GM23338 (cell line): ENCODE data around the gene NPPA. TPM values are rescaled to one million over a fixed set of nuclear protein-coding genes. Genes with fewer than 3 reads are reported as not detected.

Experiments used
- ATAC-seq: fragments of 200-7000 bp; cut with Tn5 transposase; 3 replicates; pipeline ENCODE4 v1.9.1; 2020
- DNase-seq: peaks from one replicate; pipeline ENCODE4 v3.0.0-alpha.2; 2015; ENCODE audit warnings: low spot score
- H2AFZ ChIP-seq: fragments of 200-600 bp; sonication (generic); 2 replicates; pipeline ENCODE4 v1.8.0; 2016; ENCODE audit warnings: antibody characterized with exemption, mild to moderate bottlenecking, moderate library complexity
- H3F3A ChIP-seq: fragments of 200-600 bp; sonication (generic); replicated peaks from 2 replicates; pipeline ENCODE4 v1.8.0; 2017; ENCODE audit warnings: antibody characterized with exemption, mixed run types, low read depth
- H3K27ac ChIP-seq: fragments of 200-600 bp; sonication (generic); 2 replicates; pipeline ENCODE4 v1.6.1; 2016; ENCODE audit warnings: low read depth
- H3K27me3 ChIP-seq: fragments of 200-600 bp; sonication (generic); 2 replicates; pipeline ENCODE4 v1.8.0; 2016; ENCODE audit warnings: mild to moderate bottlenecking, mixed run types, moderate library complexity; ENCODE audit not compliant: insufficient read depth
- H3K36me3 ChIP-seq: fragments of 200-600 bp; sonication (generic); 2 replicates; pipeline ENCODE4 v1.8.0; 2016; ENCODE audit warnings: mild to moderate bottlenecking; ENCODE audit not compliant: insufficient read depth
- H3K4me1 ChIP-seq: fragments of 200-600 bp; sonication (generic); 2 replicates; pipeline ENCODE4 v1.8.0; 2016; ENCODE audit warnings: mild to moderate bottlenecking, moderate library complexity; ENCODE audit not compliant: insufficient read depth
- H3K4me2 ChIP-seq: fragments of 200-600 bp; sonication (generic); 2 replicates; pipeline ENCODE4 v1.7.1; 2017; ENCODE audit warnings: mixed run types
- H3K4me3 ChIP-seq: fragments of 200-600 bp; sonication (generic); 2 replicates; pipeline ENCODE4 v1.6.1; 2016; ENCODE audit warnings: mixed run types
- H3K79me2 ChIP-seq: fragments of 200-600 bp; sonication (generic); replicated peaks from 2 replicates; pipeline ENCODE4 v1.8.0; 2017; ENCODE audit warnings: mild to moderate bottlenecking; ENCODE audit not compliant: insufficient read depth
- H3K9me2 ChIP-seq: fragments of 200-600 bp; sonication (generic); 2 replicates; pipeline ENCODE4 v1.8.0; 2017; ENCODE audit not compliant: insufficient read depth
- H4K20me1 ChIP-seq: fragments of 200-600 bp; sonication (generic); replicated peaks from 2 replicates; pipeline ENCODE4 v1.8.0; 2017; ENCODE audit warnings: mild to moderate bottlenecking; ENCODE audit not compliant: insufficient read depth
- H3K27ac Mint-ChIP-seq: 2 replicates; pipeline ENCODE4 v1.8.0; 2020; ENCODE audit warnings: inconsistent platforms, mild to moderate bottlenecking, moderate library complexity, mixed read lengths
- H3K27me3 Mint-ChIP-seq: 3 replicates; pipeline ENCODE4 v1.8.0; 2022; ENCODE audit warnings: low read depth, mild to moderate bottlenecking, moderate library complexity, mixed read lengths, inconsistent platforms; ENCODE audit not compliant: insufficient read depth, poor library complexity
- H3K36me3 Mint-ChIP-seq: 3 replicates; pipeline ENCODE4 v1.8.0; 2021; ENCODE audit warnings: low read depth, mild to moderate bottlenecking, inconsistent platforms, moderate library complexity, mixed read lengths
- H3K4me1 Mint-ChIP-seq: 3 replicates; pipeline ENCODE4 v1.8.0; 2020; ENCODE audit warnings: mild to moderate bottlenecking, inconsistent platforms, mixed read lengths
- H3K4me3 Mint-ChIP-seq: 3 replicates; pipeline ENCODE4 v1.8.0; 2021; ENCODE audit warnings: moderate library complexity, mild to moderate bottlenecking, inconsistent platforms, mixed read lengths
- H3K9me3 Mint-ChIP-seq: 3 replicates; pipeline ENCODE4 v1.8.0; 2020; ENCODE audit warnings: moderate library complexity, mild to moderate bottlenecking, inconsistent platforms, mixed read lengths
- CREB1 ChIP-seq: fragments of 250-450 bp; sonication (Bioruptor Pico); IDR thresholded peaks from 2 replicates; pipeline ENCODE4 v1.5.0; 2020; ENCODE audit warnings: low read depth, mild to moderate bottlenecking, moderate library complexity
- CTCF ChIP-seq, 2 experiments: fragments of 200-600 bp in 1 of 2; sonication (generic) in 1 of 2; conservative IDR thresholded peaks; 2 replicates each; pipeline versions ENCODE4 v1.5.1 to v1.6.1; 2016 to 2017; ENCODE audit warnings: antibody characterized with exemption in 2 of 2, low read depth in 2 of 2, mild to moderate bottlenecking in 2 of 2, moderate library complexity in 1 of 2
- EZH2 ChIP-seq: fragments of 200-600 bp; sonication (generic); IDR thresholded peaks from one replicate; pipeline ENCODE4 v1.8.0; 2017; ENCODE audit warnings: antibody characterized with exemption, mild to moderate bottlenecking, low read depth; ENCODE audit not compliant: unreplicated experiment
- EZH2phosphoT487 ChIP-seq: fragments of 200-600 bp; sonication (generic); IDR thresholded peaks from one replicate; pipeline ENCODE4 v1.8.1; 2018; ENCODE audit warnings: antibody characterized with exemption; ENCODE audit not compliant: unreplicated experiment
- JUNB ChIP-seq: IDR thresholded peaks from one replicate; pipeline ENCODE4 v1.6.1; 2016; ENCODE audit warnings: antibody characterized with exemption; ENCODE audit not compliant: unreplicated experiment
- NANOG ChIP-seq: IDR thresholded peaks from 2 replicates; pipeline ENCODE4 v1.6.1; 2016; ENCODE audit warnings: antibody characterized with exemption, borderline replicate concordance
- POLR2AphosphoS5 ChIP-seq: IDR thresholded peaks from 2 replicates; pipeline ENCODE4 v1.6.1; 2016; ENCODE audit warnings: antibody characterized with exemption, low read depth
- REST ChIP-seq: IDR thresholded peaks from one replicate; pipeline ENCODE4 v1.6.1; 2018; ENCODE audit warnings: antibody characterized with exemption; ENCODE audit not compliant: unreplicated experiment
- STAT1 ChIP-seq: IDR thresholded peaks from one replicate; pipeline ENCODE4 v1.6.1; 2016; ENCODE audit warnings: antibody characterized with exemption; ENCODE audit not compliant: unreplicated experiment
- ZNF114 ChIP-seq: fragments of 250-450 bp; sonication (Bioruptor Pico); IDR thresholded peaks from 2 replicates; pipeline ENCODE4 v1.5.0; 2020; ENCODE audit warnings: mild to moderate bottlenecking, moderate library complexity
- ZNF331 ChIP-seq: fragments of 250-450 bp; sonication (Bioruptor Pico); IDR thresholded peaks from 2 replicates; pipeline ENCODE4 v1.5.0; 2020; ENCODE audit warnings: low read depth, mild to moderate bottlenecking, moderate library complexity
- polyA plus RNA-seq: library from polyadenylated mRNA; unstranded; fragments of >200 nt; fragmentation: Nextera tagmentation; extraction: Ambion mirVana; gene quantifications from 2 replicates; pipeline ENCODE4 v1.2.1, GENCODE V29; 2016
- total RNA-seq: library from RNA; depleted of rRNA; stranded (reverse); fragments of >200 nt; shearing (Covaris generic); gene quantifications from 2 replicates; pipeline ENCODE4 v1.2.3, GENCODE V29; 2014
- TF ChIP-seq, protein P1 (sequence below): IDR thresholded peaks from 2 replicates; pipeline ENCODE4 v1.6.1; 2016; ENCODE audit warnings: antibody characterized with exemption
- TF ChIP-seq, protein P2 (sequence below): fragments of 250-450 bp; sonication (Bioruptor Pico); IDR thresholded peaks from 2 replicates; pipeline ENCODE4 v1.5.0; 2020; ENCODE audit warnings: mild to moderate bottlenecking, moderate library complexity

NPPA gene
- total and polyA plus RNA-seq, 2 experiments from 2014 or later = 0.29 TPM; not detected in 1

DNA sequence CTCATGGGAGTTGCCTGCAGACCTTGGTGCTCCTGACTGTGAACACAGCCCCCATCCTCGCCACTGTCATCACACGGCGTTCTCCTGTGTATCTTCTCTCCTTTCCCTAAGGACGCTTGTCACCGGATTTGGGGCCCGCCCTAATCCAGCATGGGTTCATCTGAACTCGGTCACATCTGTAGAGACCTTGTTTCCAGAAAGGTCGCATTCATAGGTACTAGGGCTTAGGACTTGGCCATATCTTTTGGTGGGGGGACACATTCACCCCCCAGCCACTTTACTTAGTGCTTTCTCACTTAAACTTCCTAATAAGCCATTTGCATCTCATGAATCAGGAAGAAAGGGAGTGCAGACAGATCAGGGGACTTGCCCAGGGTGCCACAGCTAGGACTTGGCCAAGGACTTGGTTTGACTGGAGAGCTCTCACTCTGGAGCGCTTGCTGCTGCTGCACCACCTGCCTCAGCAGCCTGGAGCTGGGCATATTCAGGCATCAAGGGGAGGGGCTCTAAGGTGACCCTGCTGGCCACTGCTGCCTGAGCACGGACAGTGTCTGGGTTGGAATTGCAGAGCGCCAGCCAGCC lies 9.7 kb downstream of the NPPA start:
- no peaks in the 10 kb centered on the region for H3K9me2 ChIP-seq
- TF ChIP-seq JUNB (no peak), EZH2phosphoT487 (no peak), ZNF114 (CRISPR knock-in tag) (no peak), CTCF (conservative IDR thresholded peaks at IDR 0.05; ENCODE audit: low read depth in 2 of 2) (no peak), EZH2 (no peak), REST (no peak), ZNF331 (CRISPR knock-in tag) (no peak), STAT1 (no peak), POLR2AphosphoS5 (no peak), NANOG (no peak), CREB1 (CRISPR knock-in tag) (no peak)
- TF ChIP-seq, protein P1, sequence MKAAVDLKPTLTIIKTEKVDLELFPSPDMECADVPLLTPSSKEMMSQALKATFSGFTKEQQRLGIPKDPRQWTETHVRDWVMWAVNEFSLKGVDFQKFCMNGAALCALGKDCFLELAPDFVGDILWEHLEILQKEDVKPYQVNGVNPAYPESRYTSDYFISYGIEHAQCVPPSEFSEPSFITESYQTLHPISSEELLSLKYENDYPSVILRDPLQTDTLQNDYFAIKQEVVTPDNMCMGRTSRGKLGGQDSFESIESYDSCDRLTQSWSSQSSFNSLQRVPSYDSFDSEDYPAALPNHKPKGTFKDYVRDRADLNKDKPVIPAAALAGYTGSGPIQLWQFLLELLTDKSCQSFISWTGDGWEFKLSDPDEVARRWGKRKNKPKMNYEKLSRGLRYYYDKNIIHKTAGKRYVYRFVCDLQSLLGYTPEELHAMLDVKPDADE = no peak
- TF ChIP-seq, protein P2, sequence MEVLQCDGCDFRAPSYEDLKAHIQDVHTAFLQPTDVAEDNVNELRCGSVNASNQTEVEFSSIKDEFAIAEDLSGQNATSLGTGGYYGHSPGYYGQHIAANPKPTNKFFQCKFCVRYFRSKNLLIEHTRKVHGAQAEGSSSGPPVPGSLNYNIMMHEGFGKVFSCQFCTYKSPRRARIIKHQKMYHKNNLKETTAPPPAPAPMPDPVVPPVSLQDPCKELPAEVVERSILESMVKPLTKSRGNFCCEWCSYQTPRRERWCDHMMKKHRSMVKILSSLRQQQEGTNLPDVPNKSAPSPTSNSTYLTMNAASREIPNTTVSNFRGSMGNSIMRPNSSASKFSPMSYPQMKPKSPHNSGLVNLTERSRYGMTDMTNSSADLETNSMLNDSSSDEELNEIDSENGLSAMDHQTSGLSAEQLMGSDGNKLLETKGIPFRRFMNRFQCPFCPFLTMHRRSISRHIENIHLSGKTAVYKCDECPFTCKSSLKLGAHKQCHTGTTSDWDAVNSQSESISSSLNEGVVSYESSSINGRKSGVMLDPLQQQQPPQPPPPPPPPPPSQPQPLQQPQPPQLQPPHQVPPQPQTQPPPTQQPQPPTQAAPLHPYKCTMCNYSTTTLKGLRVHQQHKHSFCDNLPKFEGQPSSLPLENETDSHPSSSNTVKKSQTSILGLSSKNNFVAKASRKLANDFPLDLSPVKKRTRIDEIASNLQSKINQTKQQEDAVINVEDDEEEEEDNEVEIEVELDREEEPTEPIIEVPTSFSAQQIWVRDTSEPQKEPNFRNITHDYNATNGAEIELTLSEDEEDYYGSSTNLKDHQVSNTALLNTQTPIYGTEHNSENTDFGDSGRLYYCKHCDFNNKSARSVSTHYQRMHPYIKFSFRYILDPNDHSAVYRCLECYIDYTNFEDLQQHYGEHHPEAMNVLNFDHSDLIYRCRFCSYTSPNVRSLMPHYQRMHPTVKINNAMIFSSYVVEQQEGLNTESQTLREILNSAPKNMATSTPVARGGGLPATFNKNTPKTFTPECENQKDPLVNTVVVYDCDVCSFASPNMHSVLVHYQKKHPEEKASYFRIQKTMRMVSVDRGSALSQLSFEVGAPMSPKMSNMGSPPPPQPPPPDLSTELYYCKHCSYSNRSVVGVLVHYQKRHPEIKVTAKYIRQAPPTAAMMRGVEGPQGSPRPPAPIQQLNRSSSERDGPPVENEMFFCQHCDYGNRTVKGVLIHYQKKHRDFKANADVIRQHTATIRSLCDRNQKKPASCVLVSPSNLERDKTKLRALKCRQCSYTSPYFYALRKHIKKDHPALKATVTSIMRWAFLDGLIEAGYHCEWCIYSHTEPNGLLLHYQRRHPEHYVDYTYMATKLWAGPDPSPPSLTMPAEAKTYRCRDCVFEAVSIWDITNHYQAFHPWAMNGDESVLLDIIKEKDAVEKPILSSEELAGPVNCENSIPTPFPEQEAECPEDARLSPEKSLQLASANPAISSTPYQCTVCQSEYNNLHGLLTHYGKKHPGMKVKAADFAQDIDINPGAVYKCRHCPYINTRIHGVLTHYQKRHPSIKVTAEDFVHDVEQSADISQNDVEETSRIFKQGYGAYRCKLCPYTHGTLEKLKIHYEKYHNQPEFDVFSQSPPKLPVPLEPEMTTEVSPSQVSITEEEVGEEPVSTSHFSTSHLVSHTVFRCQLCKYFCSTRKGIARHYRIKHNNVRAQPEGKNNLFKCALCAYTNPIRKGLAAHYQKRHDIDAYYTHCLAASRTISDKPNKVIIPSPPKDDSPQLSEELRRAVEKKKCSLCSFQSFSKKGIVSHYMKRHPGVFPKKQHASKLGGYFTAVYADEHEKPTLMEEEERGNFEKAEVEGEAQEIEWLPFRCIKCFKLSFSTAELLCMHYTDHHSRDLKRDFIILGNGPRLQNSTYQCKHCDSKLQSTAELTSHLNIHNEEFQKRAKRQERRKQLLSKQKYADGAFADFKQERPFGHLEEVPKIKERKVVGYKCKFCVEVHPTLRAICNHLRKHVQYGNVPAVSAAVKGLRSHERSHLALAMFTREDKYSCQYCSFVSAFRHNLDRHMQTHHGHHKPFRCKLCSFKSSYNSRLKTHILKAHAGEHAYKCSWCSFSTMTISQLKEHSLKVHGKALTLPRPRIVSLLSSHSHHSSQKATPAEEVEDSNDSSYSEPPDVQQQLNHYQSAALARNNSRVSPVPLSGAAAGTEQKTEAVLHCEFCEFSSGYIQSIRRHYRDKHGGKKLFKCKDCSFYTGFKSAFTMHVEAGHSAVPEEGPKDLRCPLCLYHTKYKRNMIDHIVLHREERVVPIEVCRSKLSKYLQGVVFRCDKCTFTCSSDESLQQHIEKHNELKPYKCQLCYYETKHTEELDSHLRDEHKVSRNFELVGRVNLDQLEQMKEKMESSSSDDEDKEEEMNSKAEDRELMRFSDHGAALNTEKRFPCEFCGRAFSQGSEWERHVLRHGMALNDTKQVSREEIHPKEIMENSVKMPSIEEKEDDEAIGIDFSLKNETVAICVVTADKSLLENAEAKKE (CRISPR knock-in tag) = no peak
- 0 out of 2 replicates have a peak overlapping the region, but pooled peaks have one; percentile 55 for H3K27ac ChIP-seq
- no peak overlapping the region for H3K4me3 Mint-ChIP-seq
- peaks cover 88% of the 10 kb centered on the region for H3K36me3 Mint-ChIP-seq
- peaks cover 41% of the 10 kb centered on the region for H3F3A ChIP-seq
- no peaks in the 10 kb centered on the region for H3K27me3 ChIP-seq
- H3K79me2 ChIP-seq = no peaks in the 10 kb centered on the region
- H3K27ac Mint-ChIP-seq = no peak overlapping the region
- DNase-seq (no peak), ATAC-seq (no peak)
- H2AFZ ChIP-seq = no peak overlapping the region
- H3K4me1 ChIP-seq = no peaks in the 10 kb centered on the region
- no peaks in the 10 kb centered on the region for H3K9me3 Mint-ChIP-seq
- peaks cover 18% of the 10 kb centered on the region for H4K20me1 ChIP-seq
- no peaks in the 10 kb centered on the region; the same call in 2 of the 3 replicates for H3K4me1 Mint-ChIP-seq
- peaks cover 11% of the 10 kb centered on the region for H3K27me3 Mint-ChIP-seq
- no peak overlapping the region for H3K4me2 ChIP-seq
- H3K36me3 ChIP-seq = peaks cover 58% of the 10 kb centered on the region
- H3K4me3 ChIP-seq = no peak overlapping the region
